Sigmoid colon (tissue), 4 donors: ENCODE data around the gene PPP3R1.

Experiments used
- POLR2AphosphoS5 ChIP-seq, 4 donors: sonication (generic); formaldehyde crosslinking; IDR thresholded peaks; one replicate each; pipeline ENCODE4 v1.6.1; 2017; ENCODE audit warnings: antibody characterized with exemption in 4 of 4
- TF ChIP-seq, protein P1 (sequence below), 4 experiments: fragments of 450-650 bp in 3 of 4; fragments of 200-600 bp in 1 of 4; IDR thresholded peaks; one replicate each; pipeline ENCODE4 v1.5.1; 2016 to 2019; ENCODE audit warnings: antibody characterized with exemption in 4 of 4, mild to moderate bottlenecking in 3 of 4, moderate library complexity in 2 of 4

DNA sequence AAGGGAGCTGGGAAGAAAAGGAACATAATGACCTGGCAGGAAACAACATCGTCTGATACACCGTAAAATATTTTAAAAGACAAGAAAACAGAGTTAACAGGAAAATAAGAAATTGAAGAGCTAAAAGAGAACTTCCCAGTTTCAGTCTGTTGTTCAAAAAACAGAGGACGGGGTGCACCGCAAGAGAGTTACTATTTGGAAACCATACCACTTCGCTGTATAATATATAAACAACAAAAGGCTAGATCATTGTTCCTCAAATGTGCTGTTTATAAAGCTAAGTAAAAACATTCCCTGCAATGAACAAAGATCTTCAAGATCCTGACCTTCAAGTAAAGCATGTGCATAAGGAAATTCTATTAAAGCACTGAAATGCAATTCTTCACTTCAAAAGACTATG is 2.1 kb downstream of the PPP3R1 start:
- TF ChIP-seq, protein P1, sequence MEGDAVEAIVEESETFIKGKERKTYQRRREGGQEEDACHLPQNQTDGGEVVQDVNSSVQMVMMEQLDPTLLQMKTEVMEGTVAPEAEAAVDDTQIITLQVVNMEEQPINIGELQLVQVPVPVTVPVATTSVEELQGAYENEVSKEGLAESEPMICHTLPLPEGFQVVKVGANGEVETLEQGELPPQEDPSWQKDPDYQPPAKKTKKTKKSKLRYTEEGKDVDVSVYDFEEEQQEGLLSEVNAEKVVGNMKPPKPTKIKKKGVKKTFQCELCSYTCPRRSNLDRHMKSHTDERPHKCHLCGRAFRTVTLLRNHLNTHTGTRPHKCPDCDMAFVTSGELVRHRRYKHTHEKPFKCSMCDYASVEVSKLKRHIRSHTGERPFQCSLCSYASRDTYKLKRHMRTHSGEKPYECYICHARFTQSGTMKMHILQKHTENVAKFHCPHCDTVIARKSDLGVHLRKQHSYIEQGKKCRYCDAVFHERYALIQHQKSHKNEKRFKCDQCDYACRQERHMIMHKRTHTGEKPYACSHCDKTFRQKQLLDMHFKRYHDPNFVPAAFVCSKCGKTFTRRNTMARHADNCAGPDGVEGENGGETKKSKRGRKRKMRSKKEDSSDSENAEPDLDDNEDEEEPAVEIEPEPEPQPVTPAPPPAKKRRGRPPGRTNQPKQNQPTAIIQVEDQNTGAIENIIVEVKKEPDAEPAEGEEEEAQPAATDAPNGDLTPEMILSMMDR (IDR thresholded peaks at IDR 0.05), result no peak
- no peak for TF ChIP-seq POLR2AphosphoS5 (IDR thresholded peaks at IDR 0.05)
